ENCODE measurements around the gene EED. TPM values are rescaled to one million over a fixed set of nuclear protein-coding genes. Genes with fewer than 3 reads are reported as not detected.
"Not testable (repeated sequence)": the region's sequence is repeated elsewhere in the genome, so short reads cannot be mapped to it uniquely, and the experiment has no call there.

EED gene
- total RNA-seq, 1 donor from 2014 or later: 7.5 TPM

- DNase-seq (ENCODE audit: low spot score); ATAC-seq: not testable (repeated sequence)
Observed at GRCh38 chr11:86289508-86290280, 45.1 kb downstream of the EED start.

- ATAC-seq (peak; percentile 96), DNase-seq (ENCODE audit: low spot score) (no peak)
Observed at GRCh38 chr11:86291466-86292262, 47.1 kb downstream of the EED start.

DNA sequence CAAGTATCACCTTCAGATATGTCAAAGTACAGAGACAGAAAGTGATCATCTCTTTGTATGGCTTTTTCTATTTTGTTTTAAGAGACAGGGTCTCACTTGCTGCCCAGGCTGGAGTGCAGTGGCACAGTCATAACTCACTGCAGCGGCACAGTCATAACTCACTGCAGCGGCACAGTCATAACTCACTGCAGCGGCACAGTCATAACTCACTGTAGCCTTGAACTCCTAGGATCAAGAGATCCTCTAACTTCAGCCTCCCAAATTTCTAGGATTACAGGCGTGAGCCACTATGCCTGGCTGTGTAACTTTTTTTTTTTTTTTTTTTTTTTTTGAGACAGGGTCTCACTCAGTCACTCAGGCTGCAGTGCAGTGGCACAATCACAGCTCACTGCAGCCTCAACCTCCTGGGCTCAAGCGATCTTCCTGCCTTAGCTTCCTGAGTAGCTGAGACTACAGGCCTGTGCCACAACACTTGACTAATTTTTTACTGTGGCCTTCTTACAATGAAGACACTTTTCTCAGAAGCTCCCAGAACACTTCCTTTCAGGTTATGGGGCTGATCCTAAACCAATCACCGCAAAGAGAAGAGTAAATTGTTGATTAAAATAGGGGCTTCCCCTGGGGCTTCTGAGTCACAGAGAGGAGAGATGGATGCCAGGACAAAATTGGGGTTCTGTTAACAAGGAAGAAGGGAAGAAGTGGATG lies 48.5 kb downstream of the EED start:
- ATAC-seq (no peak), DNase-seq (ENCODE audit: low spot score) (no peak)

GRCh38 chr11:86294026-86294425 lies 49.5 kb downstream of the EED start:
- ATAC-seq (no peak), DNase-seq (ENCODE audit: low spot score) (no peak)

GRCh38 chr11:86301742-86302091 lies 57.2 kb downstream of the EED start:
- no peak for ATAC-seq
- DNase-seq (ENCODE audit: low spot score): no peak

DNA sequence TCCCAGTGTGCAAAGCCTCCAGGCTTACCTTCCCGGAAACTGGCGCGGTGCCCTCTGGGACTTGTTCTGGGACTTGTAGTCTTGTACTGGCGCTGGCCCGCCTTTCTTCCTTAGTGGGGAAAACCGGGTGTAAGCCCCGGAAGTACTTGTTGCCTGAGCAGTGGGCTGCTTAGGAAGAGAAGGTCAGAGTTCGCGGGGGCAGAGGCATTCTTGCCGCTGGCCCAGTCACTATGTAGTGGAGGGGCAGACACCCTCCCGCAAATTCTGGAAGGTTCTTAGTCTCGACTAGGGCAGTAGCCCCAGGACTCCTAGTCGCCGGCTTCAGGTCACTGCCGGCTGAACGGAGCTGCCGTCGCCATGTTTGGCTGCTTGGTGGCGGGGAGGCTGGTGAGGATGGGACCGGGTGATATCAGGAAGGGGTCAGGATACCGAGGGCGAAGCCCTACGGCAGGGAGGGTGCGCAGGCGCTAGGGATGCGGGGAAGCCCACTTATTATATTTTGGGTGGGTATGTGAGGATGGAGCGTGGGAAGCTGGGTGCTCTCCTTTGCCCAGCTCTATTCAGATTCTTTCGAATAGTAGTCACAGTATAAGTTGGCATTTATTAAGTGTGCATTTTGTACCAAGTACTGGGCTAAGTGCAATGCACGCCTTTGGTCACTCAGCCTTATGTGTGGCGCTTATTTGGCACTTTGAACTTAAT lies 57.7 kb downstream of the EED start, which contains the start of gene HIKESHI:
TSS of gene HIKESHI (plus strand) at position 149 of the 702 bp plus-strand sequence. CDS start at position 358, 209 bp downstream.
- ATAC-seq: peak; percentile 99
- DNase-seq (ENCODE audit: low spot score): peak; percentile 100

GRCh38 chr11:86303257-86303656 lies 58.7 kb downstream of the EED start:
- no peak for ATAC-seq
- no peak for DNase-seq (ENCODE audit: low spot score)

DNA sequence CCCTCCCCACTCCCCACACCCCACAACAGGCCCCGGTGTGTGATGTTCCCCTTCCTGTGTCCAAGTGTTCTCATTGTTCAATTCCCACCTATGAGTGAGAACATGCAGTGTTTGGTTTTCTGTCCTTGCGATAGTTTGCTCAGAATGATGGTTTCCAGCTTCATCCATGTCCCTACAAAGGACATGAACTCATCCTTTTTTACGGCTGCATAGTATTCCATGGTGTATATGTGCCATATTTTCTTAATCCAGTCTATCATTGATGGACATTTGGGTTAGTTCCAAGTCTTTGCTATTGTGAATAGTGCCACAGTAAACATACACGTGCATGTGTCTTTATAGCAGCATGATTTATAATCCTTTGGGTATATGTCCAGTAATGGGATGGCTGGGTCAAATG lies 64.2 kb downstream of the EED start:
- ATAC-seq; DNase-seq (ENCODE audit: low spot score): not testable (repeated sequence)

DNA sequence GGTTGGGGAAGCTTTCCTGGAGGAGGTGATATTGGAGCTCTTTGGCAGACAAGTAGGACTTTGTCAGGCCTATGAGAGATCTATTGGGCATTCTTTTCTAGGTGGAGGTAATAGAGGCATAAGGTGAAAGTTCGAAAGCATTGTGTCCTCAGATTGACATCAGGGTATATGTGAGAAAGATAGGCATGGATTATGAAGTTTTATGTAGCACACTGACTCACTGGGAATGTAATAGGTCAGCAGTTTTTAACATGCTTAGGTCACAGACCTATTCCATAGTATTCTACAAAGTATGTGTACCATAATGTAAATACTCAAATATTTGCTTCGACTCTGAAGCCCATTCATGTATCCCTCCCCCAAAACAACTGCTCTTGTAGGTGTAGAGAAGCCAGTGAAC lies 69.2 kb downstream of the EED start:
- DNase-seq (ENCODE audit: low spot score): no peak
- ATAC-seq: no peak

DNA sequence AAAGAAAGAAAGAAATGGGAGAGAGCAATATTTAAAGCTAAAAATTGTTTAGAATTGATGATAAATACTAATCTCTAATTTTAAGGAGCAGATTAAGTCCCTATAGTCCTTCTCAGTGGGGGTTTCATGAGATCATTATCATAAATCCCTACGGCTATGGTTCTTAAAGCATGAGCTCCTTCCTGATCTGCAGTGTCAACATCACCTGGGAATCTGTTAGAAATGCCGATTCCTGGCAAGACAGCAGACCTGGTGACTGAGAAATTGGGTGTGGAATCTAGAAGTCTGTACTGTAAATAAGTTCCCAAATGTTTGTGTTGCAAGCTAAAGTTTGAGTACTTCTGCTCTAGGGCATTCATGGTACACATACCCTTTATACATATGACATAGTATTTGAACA lies 70.1 kb downstream of the EED start:
- DNase-seq (ENCODE audit: low spot score) (no peak), ATAC-seq (no peak)

Other genes with a start within 250 kb of the EED start
- 70.9 TPM for gene PICALM, start 175.7 kb upstream of the EED start, total RNA-seq
- gene HIKESHI, start 57.5 kb downstream of the EED start, total RNA-seq: 11.5 TPM
- gene CCDC81, start 130.1 kb downstream of the EED start, total RNA-seq: 0.38 TPM